ENCODE measurements around the gene MORN2. TPM values are rescaled to one million over a fixed set of nuclear protein-coding genes. Genes with fewer than 3 reads are reported as not detected.

The MORN2 gene
- total RNA-seq, 2 experiments from 2014 or later, result 7.8 to 8.1 TPM

DNA sequence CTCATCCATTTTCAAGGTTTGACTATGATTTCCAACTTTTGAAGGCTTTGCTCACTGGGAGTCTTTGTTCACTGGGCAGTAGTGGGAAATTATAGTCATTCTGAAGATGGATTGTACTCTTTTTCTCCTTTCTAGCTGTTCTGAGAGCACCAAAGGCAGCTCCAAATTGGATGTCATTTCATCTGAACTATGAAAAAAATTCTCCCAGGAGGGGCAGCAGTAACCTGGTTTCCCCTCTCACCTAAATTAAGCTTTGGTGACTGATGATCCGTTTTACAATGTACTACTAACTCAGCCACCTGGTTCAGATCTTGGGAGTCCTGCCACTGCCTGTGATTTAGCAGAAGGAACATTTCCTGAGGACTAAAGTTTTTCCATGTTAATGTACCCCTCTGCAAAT lies 31.5 kb downstream of the MORN2 start:
- intact Hi-C loops (cut with micrococcal nuclease; ENCODE audit: unreplicated experiment), result no loop called here
- BruUV-seq (replicated peaks), result no TSS peak
- no peak overlapping the region for H2AFZ ChIP-seq (ENCODE audit: low read length)

DNA sequence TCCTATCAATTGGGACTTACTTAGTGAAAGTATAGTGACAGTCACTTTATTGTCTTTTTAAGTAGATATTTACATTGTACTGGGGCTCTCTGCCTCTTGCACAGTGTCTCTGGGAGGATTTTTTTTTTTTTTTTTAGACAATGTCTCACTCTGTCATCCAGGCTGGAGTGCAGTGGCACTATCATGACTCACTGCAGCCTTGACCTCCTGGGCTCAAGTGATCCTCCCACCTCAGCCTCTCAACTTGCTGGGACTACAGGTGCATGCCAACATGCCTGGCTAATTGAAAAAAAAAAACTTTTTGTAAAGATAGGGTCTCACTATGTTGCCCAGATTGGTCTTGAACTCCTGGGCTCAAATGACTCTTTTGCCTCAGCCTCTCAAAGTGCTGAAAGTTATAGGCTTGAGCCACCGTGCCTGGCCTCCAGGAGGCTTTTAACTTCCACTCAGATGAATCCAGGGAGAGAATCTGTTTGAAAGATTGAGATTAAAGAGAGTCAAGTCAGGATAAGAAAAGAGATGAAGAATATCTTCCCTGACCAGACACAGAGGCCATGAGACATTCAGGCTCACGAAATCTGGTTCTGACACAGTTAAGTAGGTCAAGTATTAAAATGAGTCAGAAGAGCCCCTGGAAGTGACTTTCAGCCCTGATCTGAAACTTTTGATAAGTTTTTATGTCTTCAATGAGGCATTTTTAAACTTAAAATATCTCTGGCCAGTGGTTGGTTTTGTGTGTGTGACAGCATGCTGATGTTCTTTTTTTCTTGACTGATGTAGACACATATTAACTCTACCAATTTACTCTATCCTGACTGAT lies 32.2 kb downstream of the MORN2 start:
- no peak for DNase-seq (ENCODE audit: low spot score)
- no peaks in the 10 kb centered on the region for H3K9me3 ChIP-seq (ENCODE audit: low read length)
- no peak for TF ChIP-seq EZH2phosphoT487 (IDR thresholded peaks at IDR 0.05; ENCODE audit: borderline replicate concordance, low read depth, low read length)
- TF ChIP-seq, protein P1, sequence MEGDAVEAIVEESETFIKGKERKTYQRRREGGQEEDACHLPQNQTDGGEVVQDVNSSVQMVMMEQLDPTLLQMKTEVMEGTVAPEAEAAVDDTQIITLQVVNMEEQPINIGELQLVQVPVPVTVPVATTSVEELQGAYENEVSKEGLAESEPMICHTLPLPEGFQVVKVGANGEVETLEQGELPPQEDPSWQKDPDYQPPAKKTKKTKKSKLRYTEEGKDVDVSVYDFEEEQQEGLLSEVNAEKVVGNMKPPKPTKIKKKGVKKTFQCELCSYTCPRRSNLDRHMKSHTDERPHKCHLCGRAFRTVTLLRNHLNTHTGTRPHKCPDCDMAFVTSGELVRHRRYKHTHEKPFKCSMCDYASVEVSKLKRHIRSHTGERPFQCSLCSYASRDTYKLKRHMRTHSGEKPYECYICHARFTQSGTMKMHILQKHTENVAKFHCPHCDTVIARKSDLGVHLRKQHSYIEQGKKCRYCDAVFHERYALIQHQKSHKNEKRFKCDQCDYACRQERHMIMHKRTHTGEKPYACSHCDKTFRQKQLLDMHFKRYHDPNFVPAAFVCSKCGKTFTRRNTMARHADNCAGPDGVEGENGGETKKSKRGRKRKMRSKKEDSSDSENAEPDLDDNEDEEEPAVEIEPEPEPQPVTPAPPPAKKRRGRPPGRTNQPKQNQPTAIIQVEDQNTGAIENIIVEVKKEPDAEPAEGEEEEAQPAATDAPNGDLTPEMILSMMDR (conservative IDR thresholded peaks at IDR 0.05; ENCODE audit: low read length), result no peak
- H3K4me3 ChIP-seq (ENCODE audit: low read depth, low read length, poor library complexity, severe bottlenecking), result no peak overlapping the region
- no peak overlapping the region for H3K27ac ChIP-seq (ENCODE audit: low read depth, low read length, poor library complexity, severe bottlenecking)
- BruUV-seq (replicated peaks), result no TSS peak
- intact Hi-C loops (cut with micrococcal nuclease; ENCODE audit: unreplicated experiment), result no loop called here
- ChIA-PET POLR2A (interaction anchor here (0.7 kb wide), 2 partner anchors 47 to 1119 kb away, joined by 3 to 4 read pairs; no protein-coding TSS in a partner anchor), CTCF (ENCODE audit: unreplicated experiment) (no interaction called here)
- no peaks in the 10 kb centered on the region for H3K79me2 ChIP-seq (ENCODE audit: insufficient read depth, low read depth, low read length)
- H3K4me1 ChIP-seq (ENCODE audit: insufficient read depth, low read length, poor library complexity, severe bottlenecking), result no peaks in the 10 kb centered on the region
- H3K36me3 ChIP-seq (ENCODE audit: insufficient read depth, low read length), result no peaks in the 10 kb centered on the region
- no peak overlapping the region; the same call in 1 of the 2 replicates for H2AFZ ChIP-seq (ENCODE audit: low read length)
- H3K9me2 ChIP-seq (ENCODE audit: insufficient read depth, low read length), result no peaks in the 10 kb centered on the region
- no peaks in the 10 kb centered on the region for H4K20me1 ChIP-seq (ENCODE audit: insufficient read depth, low read length)
- no peak overlapping the region for H3K4me2 ChIP-seq (ENCODE audit: low read length)

More for the DNA sequence above, 31.5 kb downstream of the MORN2 start:
- ChIA-PET CTCF (ENCODE audit: unreplicated experiment) (interaction anchor here (0.6 kb wide), 1 partner anchor 66 kb away, joined by 3 read pairs; no protein-coding TSS in a partner anchor), POLR2A (interaction anchor here (0.7 kb wide), 2 partner anchors 47 to 1118 kb away, joined by 3 to 4 read pairs; no protein-coding TSS in a partner anchor)
- Histone ChIP-seq H3K36me3 (ENCODE audit: insufficient read depth, low read length) (no peaks in the 10 kb centered on the region), H3K4me1 (ENCODE audit: insufficient read depth, low read length, poor library complexity, severe bottlenecking) (no peaks in the 10 kb centered on the region), H3K79me2 (ENCODE audit: insufficient read depth, low read depth, low read length) (no peaks in the 10 kb centered on the region), H3K4me3 (ENCODE audit: low read depth, low read length, poor library complexity, severe bottlenecking) (no peak overlapping the region), H3K9me3 (ENCODE audit: low read length) (no peaks in the 10 kb centered on the region), H4K20me1 (ENCODE audit: insufficient read depth, low read length) (no peaks in the 10 kb centered on the region), H3K9me2 (ENCODE audit: insufficient read depth, low read length) (no peaks in the 10 kb centered on the region), H3K4me2 (ENCODE audit: low read length) (no peak overlapping the region), H3K27ac (ENCODE audit: low read depth, low read length, poor library complexity, severe bottlenecking) (no peak overlapping the region)
- no peak for TF ChIP-seq EZH2phosphoT487 (IDR thresholded peaks at IDR 0.05; ENCODE audit: borderline replicate concordance, low read depth, low read length)
- TF ChIP-seq, protein P1 (conservative IDR thresholded peaks at IDR 0.05; ENCODE audit: low read length), result no peak
- no peak for DNase-seq (ENCODE audit: low spot score)

DNA sequence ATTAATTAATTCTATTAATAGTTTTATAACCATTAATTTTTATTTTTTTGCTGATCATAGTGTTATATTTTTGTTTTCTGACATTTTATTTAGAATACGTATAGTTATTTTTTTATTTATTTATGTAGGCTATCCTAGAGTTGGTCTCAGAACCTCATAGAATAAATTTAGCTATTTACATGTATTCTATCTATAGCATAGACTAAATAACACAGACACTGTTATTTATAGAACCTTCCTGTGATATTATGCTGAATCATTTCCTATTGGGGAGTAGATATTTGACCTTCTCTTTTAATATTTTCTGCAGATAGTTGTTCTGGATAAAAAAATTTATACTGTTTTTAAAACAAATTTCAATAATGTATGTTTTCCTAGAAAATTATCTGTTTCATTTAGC lies 34.1 kb downstream of the MORN2 start:
- POLR2A ChIA-PET, result interaction anchor here (0.6 to 1.1 kb wide), 2 partner anchors 9 to 894 kb away, joined by 3 to 4 read pairs; no protein-coding TSS in a partner anchor
- H3K9me3 ChIP-seq (ENCODE audit: low read length), result no peaks in the 10 kb centered on the region
- no peak for DNase-seq (ENCODE audit: low spot score)
- H3K4me2 ChIP-seq (ENCODE audit: low read length), result no peak overlapping the region
- intact Hi-C loops (cut with micrococcal nuclease; ENCODE audit: unreplicated experiment), result no loop called here
- H3K27ac ChIP-seq (ENCODE audit: low read depth, low read length, poor library complexity, severe bottlenecking), result no peak overlapping the region
- H3K79me2 ChIP-seq (ENCODE audit: insufficient read depth, low read depth, low read length), result no peaks in the 10 kb centered on the region
- CTCF ChIA-PET (ENCODE audit: unreplicated experiment), result no interaction called here
- no peak overlapping the region for H3K4me3 ChIP-seq (ENCODE audit: low read depth, low read length, poor library complexity, severe bottlenecking)
- H3K36me3 ChIP-seq (ENCODE audit: insufficient read depth, low read length), result no peaks in the 10 kb centered on the region
- no peak overlapping the region for H2AFZ ChIP-seq (ENCODE audit: low read length)
- no peaks in the 10 kb centered on the region for H3K9me2 ChIP-seq (ENCODE audit: insufficient read depth, low read length)
- no peaks in the 10 kb centered on the region for H3K4me1 ChIP-seq (ENCODE audit: insufficient read depth, low read length, poor library complexity, severe bottlenecking)
- BruUV-seq (replicated peaks), result no TSS peak
- TF ChIP-seq EZH2phosphoT487 (IDR thresholded peaks at IDR 0.05; ENCODE audit: borderline replicate concordance, low read depth, low read length), result no peak
- TF ChIP-seq, protein P1 (conservative IDR thresholded peaks at IDR 0.05; ENCODE audit: low read length), result no peak
- H4K20me1 ChIP-seq (ENCODE audit: insufficient read depth, low read length), result no peaks in the 10 kb centered on the region

Measured in OCI-LY7 (cell line).